C4-2B (cell line): ENCODE data around the gene SLAMF8.

Experiments
- H3K27ac ChIP-seq: fragments of 450-650 bp; 2 replicates; pipeline ENCODE4 v1.5.1; 2017
- ZFX ChIP-seq: fragments of 450-650 bp; IDR thresholded peaks from 2 replicates; pipeline ENCODE4 v1.6.1; 2017
- TF ChIP-seq, protein P1 (sequence below): fragments of 450-650 bp; conservative IDR thresholded peaks from 2 replicates; pipeline ENCODE4 v1.5.1; 2017; ENCODE audit warnings: mild to moderate bottlenecking

Gene SLAMF8

DNA sequence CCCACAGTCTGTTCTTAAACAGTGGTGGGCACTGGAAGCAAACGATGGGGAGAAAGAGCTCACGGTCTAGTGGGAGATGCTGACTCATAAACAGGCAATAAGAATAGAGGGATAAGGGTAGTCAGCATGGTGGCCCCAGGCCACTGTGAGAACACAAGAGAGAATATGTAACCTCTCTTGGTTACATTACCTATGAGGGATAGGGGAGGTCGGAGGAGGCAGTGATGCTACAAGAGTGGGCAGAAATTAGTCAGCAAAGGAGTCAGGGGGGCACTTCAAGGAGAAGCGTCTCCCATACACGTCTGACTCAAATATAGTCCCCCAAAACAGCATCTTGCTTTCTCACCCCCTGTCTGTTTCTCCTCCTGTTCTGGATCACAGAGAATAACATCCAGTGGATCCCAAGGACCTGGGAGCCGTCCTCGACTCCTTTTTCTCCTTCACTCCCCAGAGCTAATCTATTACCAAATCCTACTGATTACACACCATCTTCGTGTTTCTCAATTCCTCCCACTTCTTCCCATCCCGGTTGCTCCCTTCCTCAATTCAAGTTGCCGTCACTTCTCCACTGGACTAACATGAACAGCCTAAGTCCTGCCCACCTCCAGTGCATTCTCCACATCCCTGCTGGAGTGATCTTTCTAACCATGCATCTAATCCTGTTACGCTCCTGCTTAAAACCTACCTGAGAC lies 2.1 kb downstream of the SLAMF8 start:
- no peak for TF ChIP-seq ZFX
- TF ChIP-seq, protein P1, sequence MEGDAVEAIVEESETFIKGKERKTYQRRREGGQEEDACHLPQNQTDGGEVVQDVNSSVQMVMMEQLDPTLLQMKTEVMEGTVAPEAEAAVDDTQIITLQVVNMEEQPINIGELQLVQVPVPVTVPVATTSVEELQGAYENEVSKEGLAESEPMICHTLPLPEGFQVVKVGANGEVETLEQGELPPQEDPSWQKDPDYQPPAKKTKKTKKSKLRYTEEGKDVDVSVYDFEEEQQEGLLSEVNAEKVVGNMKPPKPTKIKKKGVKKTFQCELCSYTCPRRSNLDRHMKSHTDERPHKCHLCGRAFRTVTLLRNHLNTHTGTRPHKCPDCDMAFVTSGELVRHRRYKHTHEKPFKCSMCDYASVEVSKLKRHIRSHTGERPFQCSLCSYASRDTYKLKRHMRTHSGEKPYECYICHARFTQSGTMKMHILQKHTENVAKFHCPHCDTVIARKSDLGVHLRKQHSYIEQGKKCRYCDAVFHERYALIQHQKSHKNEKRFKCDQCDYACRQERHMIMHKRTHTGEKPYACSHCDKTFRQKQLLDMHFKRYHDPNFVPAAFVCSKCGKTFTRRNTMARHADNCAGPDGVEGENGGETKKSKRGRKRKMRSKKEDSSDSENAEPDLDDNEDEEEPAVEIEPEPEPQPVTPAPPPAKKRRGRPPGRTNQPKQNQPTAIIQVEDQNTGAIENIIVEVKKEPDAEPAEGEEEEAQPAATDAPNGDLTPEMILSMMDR, result no peak

DNA sequence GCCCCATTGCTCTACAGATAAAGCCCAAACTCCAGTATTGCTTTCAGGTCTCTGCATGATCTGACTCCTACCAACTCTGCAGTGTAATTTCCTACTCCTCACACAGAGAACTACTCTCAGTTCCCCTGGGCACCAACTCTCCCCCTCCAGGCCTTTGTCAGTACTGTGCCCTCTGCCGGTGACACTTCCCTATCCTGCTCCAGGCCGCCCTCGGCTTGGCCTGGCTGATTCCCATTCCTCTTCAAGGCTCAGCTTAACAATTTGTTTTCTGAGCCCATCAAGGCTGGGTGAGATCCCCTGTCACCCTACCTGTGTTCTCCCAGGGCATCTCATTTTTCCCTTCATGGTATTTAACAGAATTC lies 2.6 kb downstream of the SLAMF8 start:
- H3K27ac ChIP-seq, result no peak overlapping the region
- TF ChIP-seq, protein P1, result peak; percentile 67
- TF ChIP-seq ZFX, result no peak

More for the DNA sequence above, 2.1 kb downstream of the SLAMF8 start:
- no peak overlapping the region for H3K27ac ChIP-seq

DNA sequence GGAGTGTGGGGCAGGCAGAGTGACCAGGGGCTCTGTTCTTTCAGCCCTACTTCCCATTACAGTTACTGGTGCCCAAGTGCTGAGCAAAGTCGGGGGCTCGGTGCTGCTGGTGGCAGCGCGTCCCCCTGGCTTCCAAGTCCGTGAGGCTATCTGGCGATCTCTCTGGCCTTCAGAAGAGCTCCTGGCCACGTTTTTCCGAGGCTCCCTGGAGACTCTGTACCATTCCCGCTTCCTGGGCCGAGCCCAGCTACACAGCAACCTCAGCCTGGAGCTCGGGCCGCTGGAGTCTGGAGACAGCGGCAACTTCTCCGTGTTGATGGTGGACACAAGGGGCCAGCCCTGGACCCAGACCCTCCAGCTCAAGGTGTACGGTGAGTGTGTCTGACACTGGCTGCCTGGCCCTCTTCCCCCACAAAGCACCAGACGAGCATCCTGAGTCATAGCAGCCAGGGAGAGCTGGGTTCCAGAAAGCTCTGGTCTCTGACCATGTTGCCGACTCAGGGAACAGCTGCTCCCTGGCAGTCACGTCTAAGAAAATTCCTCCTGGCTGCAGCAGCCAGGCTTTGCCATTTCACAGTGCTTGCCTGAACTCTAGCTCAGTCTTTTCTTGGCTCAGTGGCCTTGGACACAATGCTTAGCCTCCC lies 3.3 kb downstream of the SLAMF8 start:
- no peak for TF ChIP-seq ZFX
- TF ChIP-seq, protein P1, result no peak

DNA sequence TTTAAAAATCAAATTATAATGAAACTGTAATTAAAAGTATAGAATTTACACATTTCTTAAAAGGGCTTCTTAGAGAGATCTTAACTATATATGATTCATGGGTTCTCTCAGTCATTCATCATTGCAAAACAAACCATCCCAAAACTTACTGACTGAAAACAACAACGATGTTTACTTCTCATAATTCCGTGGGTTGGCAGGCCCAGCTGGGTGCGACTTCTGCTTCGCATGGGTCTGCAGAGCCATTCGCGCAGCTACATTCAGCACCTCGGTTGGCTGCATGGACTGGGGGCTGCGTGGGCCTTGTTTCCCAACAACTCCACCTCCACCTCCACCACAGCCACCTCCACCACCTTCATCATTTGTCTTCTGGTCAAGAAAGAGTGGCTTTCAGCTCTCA lies 4.0 kb downstream of the SLAMF8 start:
- H3K27ac ChIP-seq, result no peak overlapping the region
- TF ChIP-seq, protein P1, result no peak
- no peak for TF ChIP-seq ZFX

More for the DNA sequence above, 3.3 kb downstream of the SLAMF8 start:
- H3K27ac ChIP-seq, result no peak overlapping the region

DNA sequence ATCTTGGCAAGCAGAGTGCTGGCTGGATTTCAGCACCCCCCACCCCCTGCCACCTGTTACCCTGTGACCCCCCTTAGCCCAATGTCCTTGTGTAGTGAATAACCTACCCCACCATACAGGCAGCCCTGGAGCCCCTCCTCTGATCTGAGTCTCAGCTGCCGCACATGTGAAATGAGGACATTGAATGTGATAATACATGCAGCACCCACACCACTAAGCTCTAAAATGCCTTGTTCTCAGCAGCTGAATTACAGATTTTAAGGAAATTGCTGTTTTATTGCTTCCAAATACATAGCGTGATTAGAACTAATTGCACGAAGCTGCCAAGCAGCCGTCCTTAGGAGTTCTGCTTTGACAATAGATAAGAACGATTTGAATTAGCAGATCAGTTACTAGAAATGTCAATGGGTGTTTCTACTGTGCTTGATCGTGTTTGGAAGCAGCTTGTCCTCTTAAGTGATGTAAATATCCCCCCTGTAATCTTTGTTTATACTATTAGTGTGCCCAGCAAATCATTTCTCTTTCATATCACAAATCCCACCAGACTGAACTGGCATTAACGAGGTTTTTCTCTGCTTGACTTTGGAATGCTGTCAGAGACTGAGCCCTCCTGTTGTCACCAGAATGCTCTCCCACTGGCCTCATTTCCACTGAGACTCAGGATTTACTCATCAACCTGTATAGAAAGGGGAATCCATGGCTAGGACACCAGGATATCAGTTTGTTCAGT lies 4.9 kb downstream of the SLAMF8 start:
- TF ChIP-seq, protein P1, result no peak
- TF ChIP-seq ZFX, result no peak

DNA sequence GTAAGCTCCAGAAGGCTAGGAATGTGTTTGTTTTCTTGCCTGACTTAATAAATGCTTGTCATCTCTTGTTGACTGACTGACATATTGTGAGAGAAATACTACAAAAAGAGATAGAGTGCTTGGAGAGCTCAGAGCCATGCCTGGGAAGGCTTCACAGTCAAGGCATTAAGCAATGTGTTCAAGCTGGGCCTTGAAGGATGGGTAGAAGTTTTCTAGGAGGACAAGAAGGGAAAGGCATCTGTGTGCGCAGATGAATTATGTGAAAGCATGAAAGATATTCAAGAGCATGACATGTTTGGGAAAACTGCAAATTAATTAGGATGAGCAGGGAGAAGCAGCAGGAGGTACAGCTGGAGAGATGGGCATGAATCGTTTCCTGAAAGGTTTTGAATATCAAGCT lies 5.6 kb downstream of the SLAMF8 start:
- TF ChIP-seq ZFX, result no peak
- H3K27ac ChIP-seq, result no peak overlapping the region

More for the DNA sequence above, 4.9 kb downstream of the SLAMF8 start:
- no peak overlapping the region for H3K27ac ChIP-seq

DNA sequence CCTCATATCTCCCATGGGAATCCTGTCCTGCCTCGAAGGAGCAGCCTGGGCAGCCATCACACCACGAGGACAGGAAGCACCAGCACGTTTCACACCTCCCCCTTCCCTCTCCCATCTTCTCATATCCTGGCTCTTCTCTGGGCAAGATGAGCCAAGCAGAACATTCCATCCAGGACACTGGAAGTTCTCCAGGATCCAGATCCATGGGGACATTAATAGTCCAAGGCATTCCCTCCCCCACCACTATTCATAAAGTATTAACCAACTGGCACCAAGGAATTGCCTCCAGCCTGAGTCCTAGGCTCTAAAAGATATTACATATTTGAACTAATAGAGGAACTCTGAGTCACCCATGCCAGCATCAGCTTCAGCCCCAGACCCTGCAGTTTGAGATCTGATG lies 8.7 kb downstream of the SLAMF8 start:
- H3K27ac ChIP-seq, result no peak overlapping the region
- no peak for TF ChIP-seq ZFX
- TF ChIP-seq, protein P1, result no peak
